Brain microvascular endothelial cell (primary cell): ENCODE results near the gene RCOR1.

Experiments used
- DNase-seq: peaks from one replicate; pipeline ENCODE4 v3.0.0-alpha.2; 2020
- H3K27ac ChIP-seq: fragments of 250-450 bp; sonication (Bioruptor Pico); 2 replicates; pipeline ENCODE4 v1.5.1; 2020; ENCODE audit warnings: mild to moderate bottlenecking, moderate library complexity
- H3K27me3 ChIP-seq: fragments of 250-450 bp; sonication (Bioruptor Pico); replicated peaks from 2 replicates; pipeline ENCODE4 v1.5.1; 2020; ENCODE audit warnings: mild to moderate bottlenecking
- H3K36me3 ChIP-seq: fragments of 250-450 bp; sonication (Bioruptor Pico); replicated peaks from 2 replicates; pipeline ENCODE4 v1.5.1; 2020; ENCODE audit warnings: mild to moderate bottlenecking
- H3K4me3 ChIP-seq: 2 replicates; pipeline ENCODE4 v1.5.1; 2011; ENCODE audit warnings: low read depth, mild to moderate bottlenecking, control low read depth, low read length, moderate library complexity
- CTCF ChIP-seq: IDR thresholded peaks from 2 replicates; pipeline ENCODE4 v1.5.1; 2011; ENCODE audit warnings: low read depth, mild to moderate bottlenecking, moderate library complexity, low read length, control low read depth, inconsistent platforms; ENCODE audit errors: missing control alignments
- in situ Hi-C: cut with HindIII; loops from 2 replicates; pipeline ENCODE4 v1.10.0; 2017; ENCODE audit warnings: low sequenced_read_pairs, low pct_ligation_motif_present

The RCOR1 gene

DNA sequence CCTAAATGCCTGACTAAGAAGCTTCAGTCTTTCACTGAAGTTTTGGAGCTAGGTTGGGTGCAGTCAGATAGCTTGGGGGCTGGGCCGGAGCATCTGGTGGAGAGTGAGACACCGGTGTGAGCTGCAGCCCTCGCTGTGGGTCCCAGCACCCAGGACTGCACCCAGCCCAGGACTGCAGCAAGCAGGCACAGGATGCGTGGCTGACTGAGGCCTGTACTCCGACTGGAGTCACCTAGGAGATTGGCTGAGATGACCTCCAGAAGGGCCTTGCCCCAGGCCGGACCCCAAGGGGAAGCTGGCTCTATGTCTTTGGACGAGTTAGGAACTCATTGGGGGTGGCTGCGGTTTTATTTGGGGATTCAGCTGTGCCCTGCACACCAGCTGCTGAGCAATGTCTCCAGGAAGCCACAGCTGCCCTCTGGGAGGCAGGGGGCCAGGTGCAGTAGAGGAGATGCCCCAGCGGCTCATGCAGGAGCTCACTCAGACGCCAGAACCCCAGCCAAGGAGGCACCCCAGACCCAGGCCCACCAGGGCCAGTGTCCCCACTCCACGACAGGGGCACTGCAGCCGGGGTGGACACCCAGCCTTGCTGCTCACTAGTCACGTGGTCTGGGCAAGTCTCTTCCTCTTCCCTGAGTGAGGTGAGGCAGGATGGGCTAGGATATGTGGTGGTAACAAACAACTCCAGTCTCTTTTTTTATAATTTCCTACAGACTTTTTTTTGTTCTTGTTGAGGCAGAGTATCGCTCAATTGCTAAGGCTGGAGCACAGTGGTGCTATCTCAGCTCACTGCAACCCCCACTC lies 31.8 kb upstream of the RCOR1 start:
- Histone ChIP-seq H3K36me3 (no peaks in the 10 kb centered on the region), H3K4me3 (no peak overlapping the region), H3K27ac (no peak overlapping the region), H3K27me3 (no peaks in the 10 kb centered on the region)
- no peak for TF ChIP-seq CTCF
- no peak for DNase-seq
- in situ Hi-C loops = no loop called here

DNA sequence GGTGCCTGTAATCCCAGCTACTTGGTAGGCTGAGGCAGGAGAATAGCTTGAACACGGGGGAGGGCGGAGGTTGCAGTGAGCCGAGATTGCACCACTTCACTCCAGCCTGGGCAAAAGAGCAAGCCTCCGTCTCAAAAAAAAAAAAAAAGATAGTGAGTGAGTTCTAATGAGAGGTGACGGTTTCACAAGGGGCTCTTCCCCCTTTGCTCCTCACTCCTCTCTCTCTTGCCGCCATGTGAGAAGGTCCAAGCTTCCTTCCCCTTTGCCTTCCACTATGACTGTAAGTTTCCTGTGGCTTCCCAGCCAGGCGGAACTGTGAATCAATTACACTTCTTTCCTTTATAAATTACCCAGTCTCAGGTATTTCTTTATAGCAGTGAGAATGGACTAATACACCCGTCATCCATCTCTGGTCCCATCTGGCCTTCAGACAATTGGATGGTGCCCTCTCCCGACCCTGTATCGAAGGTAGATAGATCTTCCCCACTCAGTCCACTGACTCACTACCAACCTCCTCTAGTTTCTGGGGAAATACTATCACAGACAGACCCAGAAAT lies 27.0 kb upstream of the RCOR1 start:
- no peaks in the 10 kb centered on the region for H3K36me3 ChIP-seq
- no peak overlapping the region for H3K27ac ChIP-seq
- no peak for TF ChIP-seq CTCF
- no peak overlapping the region for H3K4me3 ChIP-seq
- DNase-seq = no peak
- no peaks in the 10 kb centered on the region for H3K27me3 ChIP-seq
- in situ Hi-C loops = no loop called here

- no peak overlapping the region for H3K4me3 ChIP-seq
- no peak overlapping the region for H3K27ac ChIP-seq
- H3K27me3 ChIP-seq = no peaks in the 10 kb centered on the region
- no peak for DNase-seq
- no peaks in the 10 kb centered on the region for H3K36me3 ChIP-seq
- in situ Hi-C loops = no loop called here
- TF ChIP-seq CTCF = no peak
These were observed 26.5 kb upstream of the RCOR1 start for GRCh38 chr14:102565959-102566358.

- H3K36me3 ChIP-seq = no peaks in the 10 kb centered on the region
- in situ Hi-C loops = no loop called here
- H3K4me3 ChIP-seq = no peak overlapping the region
- no peak overlapping the region for H3K27ac ChIP-seq
- no peaks in the 10 kb centered on the region for H3K27me3 ChIP-seq
- TF ChIP-seq CTCF = no peak
- no peak for DNase-seq
These were observed 24.3 kb upstream of the RCOR1 start for GRCh38 chr14:102568115-102568614.

GRCh38 chr14:102570334-102570995 lies 22.0 kb upstream of the RCOR1 start:
- Histone ChIP-seq H3K27me3 (no peaks in the 10 kb centered on the region), H3K27ac (no peak overlapping the region), H3K36me3 (no peaks in the 10 kb centered on the region), H3K4me3 (no peak overlapping the region)
- TF ChIP-seq CTCF = no peak
- no peak for DNase-seq
- in situ Hi-C loops = no loop called here
